ENCODE results near the gene PABPN1L.

GRCh38 chr16:88905563-88905962 is 39.1 kb upstream of the PABPN1L start:
- no peak for TF ChIP-seq POLR2AphosphoS5 (IDR thresholded peaks at IDR 0.05; ENCODE audit: low read depth, low read length)
- no peak for TF ChIP-seq TAF1 (IDR thresholded peaks at IDR 0.05; ENCODE audit: borderline replicate concordance, insufficient read depth, low read length)
- TF ChIP-seq SIN3A (IDR thresholded peaks at IDR 0.05; ENCODE audit: borderline replicate concordance, insufficient read depth, low read length): no peak
- no peak for TF ChIP-seq REST (IDR thresholded peaks at IDR 0.05; ENCODE audit: insufficient read depth in 1 of 2, low read depth in 2 of 2, low read length in 2 of 2)

Measured in PFSK-1 (cell line).